Purkinje cell (primary cell): ENCODE results near the gene SALL1. TPM values are rescaled to one million over a fixed set of nuclear protein-coding genes. Genes with fewer than 3 reads are reported as not detected.

Source experiments
- polyA plus RNA-seq: library from polyadenylated mRNA; unstranded; fragments of >200 nt; fragmentation: Nextera tagmentation; gene quantifications from 2 replicates; pipeline ENCODE4 v1.2.1, GENCODE V29; 2014

The SALL1 gene
- polyA plus RNA-seq: not detected in 2 replicates

GRCh38 chr16:51150888-51151320, at the start of gene SALL1:
SALL1 (minus strand) TSS chr16:51151270; CDS start chr16:51151241, 29 bp downstream.

